WTC11 (cell line): ENCODE measurements around the gene RNF7. TPM values are rescaled to one million over a fixed set of nuclear protein-coding genes. Genes with fewer than 3 reads are reported as not detected.

ENCODE experiments used
- ATAC-seq: fragments of 200-7000 bp; cut with Tn5 transposase; 2 replicates; pipeline ENCODE4 v1.10.0; 2021; ENCODE audit warnings: mild to moderate bottlenecking, moderate library complexity
- CTCF ChIA-PET: fragments of 300-600 bp; sonication (Branson Sonifier 250); formaldehyde crosslinking; loops from one replicate; lab custom pipeline; 2021; ENCODE audit warnings: antibody characterized with exemption; lab: Charles Lee
- POLR2A ChIA-PET: fragments of 350-600 bp; sonication (Branson Sonifier 250); formaldehyde crosslinking; loops from one replicate; lab custom pipeline; 2021; ENCODE audit warnings: antibody characterized with exemption; lab: Charles Lee
- DNase-seq: peaks from one replicate; pipeline ENCODE4 v3.0.0; 2021; ENCODE audit warnings: low spot score
- H3K27ac Mint-ChIP-seq: 2 replicates; pipeline ENCODE4 v1.8.0; 2021; ENCODE audit warnings: mixed read lengths
- H3K27me3 Mint-ChIP-seq: 2 replicates; pipeline ENCODE4 v1.8.0; 2021; ENCODE audit warnings: low read depth, mild to moderate bottlenecking, moderate library complexity, mixed read lengths
- H3K36me3 Mint-ChIP-seq: 2 replicates; pipeline ENCODE4 v1.8.0; 2021; ENCODE audit warnings: mixed read lengths
- H3K4me1 Mint-ChIP-seq: 2 replicates; pipeline ENCODE4 v1.8.0; 2022; ENCODE audit warnings: mixed read lengths
- H3K4me3 Mint-ChIP-seq: 2 replicates; pipeline ENCODE4 v1.8.0; 2021; ENCODE audit warnings: mild to moderate bottlenecking, moderate library complexity, mixed read lengths
- H3K9me3 Mint-ChIP-seq: 2 replicates; pipeline ENCODE4 v1.8.0; 2021; ENCODE audit warnings: mixed read lengths
- ATF2 ChIP-seq: sonication (generic); formaldehyde crosslinking; IDR thresholded peaks from 2 replicates; pipeline ENCODE4 v1.8.1; 2022; ENCODE audit warnings: low read depth, missing genetic modification reagents, borderline replicate concordance
- CTCF ChIP-seq: fragments of 200-600 bp; IDR thresholded peaks from 2 replicates; pipeline ENCODE4 v1.8.0; 2022; ENCODE audit warnings: antibody characterized with exemption
- ELF4 ChIP-seq: sonication (generic); formaldehyde crosslinking; IDR thresholded peaks from 2 replicates; pipeline ENCODE4 v1.8.1; 2022; ENCODE audit warnings: low read depth, mild to moderate bottlenecking, moderate library complexity, missing genetic modification reagents
- EMX1 ChIP-seq: fragments of 250-450 bp; sonication (Bioruptor Pico); IDR thresholded peaks from 2 replicates; pipeline ENCODE4 v1.8.0; 2021; ENCODE audit warnings: mild to moderate bottlenecking
- ESRRA ChIP-seq: sonication (generic); formaldehyde crosslinking; IDR thresholded peaks from 2 replicates; pipeline ENCODE4 v1.8.1; 2022; ENCODE audit warnings: mild to moderate bottlenecking, missing genetic modification reagents, borderline replicate concordance
- MXD4 ChIP-seq: fragments of 250-450 bp; sonication (Bioruptor Pico); IDR thresholded peaks from 2 replicates; pipeline ENCODE4 v1.8.0; 2021; ENCODE audit warnings: mild to moderate bottlenecking, moderate library complexity, borderline replicate concordance
- NR2C2 ChIP-seq: sonication (generic); formaldehyde crosslinking; IDR thresholded peaks from 2 replicates; pipeline ENCODE4 v1.8.0; 2022; ENCODE audit warnings: mild to moderate bottlenecking, missing genetic modification reagents
- PREB ChIP-seq: sonication (generic); formaldehyde crosslinking; IDR thresholded peaks from 2 replicates; pipeline ENCODE4 v1.8.1; 2022; ENCODE audit warnings: mild to moderate bottlenecking, missing genetic modification reagents, moderate library complexity, borderline replicate concordance
- STAT6 ChIP-seq: sonication (generic); formaldehyde crosslinking; conservative IDR thresholded peaks from 2 replicates; pipeline ENCODE4 v1.8.1; 2023; ENCODE audit warnings: mild to moderate bottlenecking, low read depth, missing genetic modification reagents, moderate library complexity
- TCF7 ChIP-seq: sonication (generic); formaldehyde crosslinking; IDR thresholded peaks from 2 replicates; pipeline ENCODE4 v1.8.0; 2022; ENCODE audit warnings: mild to moderate bottlenecking, low read depth, missing genetic modification reagents, moderate library complexity
- ZNF138 ChIP-seq: sonication (generic); formaldehyde crosslinking; conservative IDR thresholded peaks from 2 replicates; pipeline ENCODE4 v1.8.1; 2022; ENCODE audit warnings: mild to moderate bottlenecking, moderate library complexity, missing genetic modification reagents
- ZNF232 ChIP-seq: sonication (generic); formaldehyde crosslinking; IDR thresholded peaks from 2 replicates; pipeline ENCODE4 v1.8.0; 2022; ENCODE audit warnings: mild to moderate bottlenecking, missing genetic modification reagents
- ZNF263 ChIP-seq: sonication (generic); formaldehyde crosslinking; IDR thresholded peaks from 2 replicates; pipeline ENCODE4 v1.8.1; 2022; ENCODE audit warnings: low read depth, mild to moderate bottlenecking, moderate library complexity, missing genetic modification reagents
- ZSCAN18 ChIP-seq: fragments of 250-450 bp; sonication (Bioruptor Pico); IDR thresholded peaks from 2 replicates; pipeline ENCODE4 v2.1.2; 2022; ENCODE audit warnings: mild to moderate bottlenecking, moderate library complexity
- total RNA-seq: library from RNA; stranded (reverse); gene quantifications from 3 replicates; pipeline ENCODE4 v1.2.3, GENCODE V29; 2021
- TF ChIP-seq, protein P1 (sequence below): fragments of 250-450 bp; sonication (Bioruptor Pico); IDR thresholded peaks from 2 replicates; pipeline ENCODE4 v1.9.0; 2021; ENCODE audit warnings: moderate library complexity, mild to moderate bottlenecking, inconsistent platforms, borderline replicate concordance
- TF ChIP-seq, protein P2 (sequence below): sonication (generic); formaldehyde crosslinking; IDR thresholded peaks from 2 replicates; pipeline ENCODE4 v1.8.0; 2022; ENCODE audit warnings: mild to moderate bottlenecking, missing genetic modification reagents

Gene RNF7
- total RNA-seq, 1 experiment from 2014 or later = 133 TPM

GRCh38 chr3:141764986-141765385 is 26.9 kb downstream of the RNF7 start:
- Mint-ChIP-seq H3K27me3 (peaks cover 16% of the 10 kb centered on the region), H3K4me1 (peaks cover 7% of the 10 kb centered on the region), H3K27ac (no peak overlapping the region), H3K36me3 (no peaks in the 10 kb centered on the region), H3K9me3 (no peaks in the 10 kb centered on the region), H3K4me3 (no peak overlapping the region)
- ATAC-seq (no peak), DNase-seq (no peak)
- no peak for TF ChIP-seq ESRRA (CRISPR knock-in tag)
- TF ChIP-seq ZNF263 = no peak
- TF ChIP-seq PREB (CRISPR knock-in tag) = no peak
- POLR2A ChIA-PET = no interaction called here
- CTCF ChIA-PET = no interaction called here

- ATAC-seq = no peak
- DNase-seq = no peak
- ChIA-PET CTCF (interaction anchor here (1.7 kb wide), 1 partner anchor 122 kb away, joined by 4 read pairs; no protein-coding TSS in a partner anchor), POLR2A (no interaction called here)
- Mint-ChIP-seq H3K27ac (no peak overlapping the region), H3K36me3 (no peaks in the 10 kb centered on the region), H3K27me3 (peaks cover 15% of the 10 kb centered on the region), H3K4me1 (peaks cover 6% of the 10 kb centered on the region), H3K9me3 (peaks cover 4% of the 10 kb centered on the region; the same call in 1 of the 2 replicates), H3K4me3 (no peak overlapping the region)
- TF ChIP-seq MXD4 (CRISPR knock-in tag) = no peak
- no peak for TF ChIP-seq ZNF138
- TF ChIP-seq CTCF = no peak
- TF ChIP-seq EMX1 (CRISPR knock-in tag) = no peak
- no peak for TF ChIP-seq NR2C2
Observed at GRCh38 chr3:141767066-141767465, 29.0 kb downstream of the RNF7 start.

- no peak overlapping the region for H3K4me3 Mint-ChIP-seq
- H3K27ac Mint-ChIP-seq = no peak overlapping the region
- H3K9me3 Mint-ChIP-seq = peaks cover 4% of the 10 kb centered on the region; the same call in 1 of the 2 replicates
- DNase-seq (no peak), ATAC-seq (no peak)
- H3K36me3 Mint-ChIP-seq = no peaks in the 10 kb centered on the region
- H3K27me3 Mint-ChIP-seq = peaks cover 14% of the 10 kb centered on the region
- ChIA-PET CTCF (no interaction called here), POLR2A (no interaction called here)
- H3K4me1 Mint-ChIP-seq = no peaks in the 10 kb centered on the region
- TF ChIP-seq ATF2 (CRISPR knock-in tag) (no peak), TCF7 (CRISPR knock-in tag) (no peak), ZNF232 (CRISPR knock-in tag) (no peak), STAT6 (CRISPR knock-in tag) (no peak), EMX1 (CRISPR knock-in tag) (no peak), ELF4 (CRISPR knock-in tag) (no peak), ZSCAN18 (CRISPR knock-in tag) (no peak), MXD4 (CRISPR knock-in tag) (no peak)
- TF ChIP-seq, protein P1, sequence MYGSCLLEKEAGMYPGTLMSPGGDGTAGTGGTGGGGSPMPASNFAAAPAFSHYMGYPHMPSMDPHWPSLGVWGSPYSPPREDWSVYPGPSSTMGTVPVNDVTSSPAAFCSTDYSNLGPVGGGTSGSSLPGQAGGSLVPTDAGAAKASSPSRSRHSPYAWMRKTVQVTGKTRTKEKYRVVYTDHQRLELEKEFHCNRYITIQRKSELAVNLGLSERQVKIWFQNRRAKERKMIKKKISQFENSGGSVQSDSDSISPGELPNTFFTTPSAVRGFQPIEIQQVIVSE = no peak
- TF ChIP-seq, protein P2, sequence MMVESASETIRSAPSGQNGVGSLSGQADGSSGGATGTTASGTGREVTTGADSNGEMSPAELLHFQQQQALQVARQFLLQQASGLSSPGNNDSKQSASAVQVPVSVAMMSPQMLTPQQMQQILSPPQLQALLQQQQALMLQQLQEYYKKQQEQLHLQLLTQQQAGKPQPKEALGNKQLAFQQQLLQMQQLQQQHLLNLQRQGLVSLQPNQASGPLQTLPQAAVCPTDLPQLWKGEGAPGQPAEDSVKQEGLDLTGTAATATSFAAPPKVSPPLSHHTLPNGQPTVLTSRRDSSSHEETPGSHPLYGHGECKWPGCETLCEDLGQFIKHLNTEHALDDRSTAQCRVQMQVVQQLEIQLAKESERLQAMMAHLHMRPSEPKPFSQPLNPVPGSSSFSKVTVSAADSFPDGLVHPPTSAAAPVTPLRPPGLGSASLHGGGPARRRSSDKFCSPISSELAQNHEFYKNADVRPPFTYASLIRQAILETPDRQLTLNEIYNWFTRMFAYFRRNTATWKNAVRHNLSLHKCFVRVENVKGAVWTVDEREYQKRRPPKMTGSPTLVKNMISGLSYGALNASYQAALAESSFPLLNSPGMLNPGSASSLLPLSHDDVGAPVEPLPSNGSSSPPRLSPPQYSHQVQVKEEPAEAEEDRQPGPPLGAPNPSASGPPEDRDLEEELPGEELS (CRISPR knock-in tag) = no peak
Observed at GRCh38 chr3:141769221-141769894, 31.3 kb downstream of the RNF7 start.
